IMR-90 (cell line): Measurements from ENCODE around the gene GADL1.

Source experiments
- MAFK ChIP-seq: IDR thresholded peaks from 2 replicates; pipeline ENCODE4 v1.6.1; 2012; ENCODE audit warnings: low read depth, low read length, improper control_type of control experiment
- NFE2L2 ChIP-seq: fragments of 150-350 bp; IDR thresholded peaks from 2 replicates; pipeline ENCODE4 v1.6.1; 2016; ENCODE audit warnings: low read depth, mild to moderate bottlenecking, low read length
- POLR2A ChIP-seq: IDR thresholded peaks from 2 replicates; pipeline ENCODE4 v1.6.1; 2012; ENCODE audit warnings: mild to moderate bottlenecking, low read depth, low read length
- RAD21 ChIP-seq: IDR thresholded peaks from 2 replicates; pipeline ENCODE4 v1.6.1; 2012; ENCODE audit warnings: low read length, improper control_type of control experiment
- TF ChIP-seq, protein P1 (sequence below): conservative IDR thresholded peaks from 2 replicates; pipeline ENCODE4 v1.5.1; 2012; ENCODE audit warnings: mild to moderate bottlenecking, low read depth, low read length, improper control_type of control experiment

DNA sequence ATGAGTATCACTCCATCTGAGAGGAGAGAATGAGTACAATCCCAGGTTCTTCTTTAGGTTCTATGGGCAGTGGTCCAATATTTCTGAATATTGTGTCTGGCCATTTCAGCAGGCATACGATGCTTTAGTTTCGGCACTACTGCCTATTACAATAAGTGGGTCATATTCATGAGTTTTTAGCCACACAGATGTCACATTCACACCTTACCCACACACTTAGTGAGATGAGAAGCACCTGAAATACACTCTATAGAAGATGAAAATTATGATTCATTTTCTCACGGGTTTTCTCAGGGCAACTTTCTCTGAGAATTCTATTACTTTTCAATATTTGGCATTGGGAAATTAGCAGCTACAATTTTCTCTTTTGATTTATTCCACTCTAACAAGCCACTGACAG, 155.9 kb downstream of the GADL1 start:
- TF ChIP-seq POLR2A (no peak), RAD21 (no peak), MAFK (no peak), NFE2L2 (no peak)
- TF ChIP-seq, protein P1, sequence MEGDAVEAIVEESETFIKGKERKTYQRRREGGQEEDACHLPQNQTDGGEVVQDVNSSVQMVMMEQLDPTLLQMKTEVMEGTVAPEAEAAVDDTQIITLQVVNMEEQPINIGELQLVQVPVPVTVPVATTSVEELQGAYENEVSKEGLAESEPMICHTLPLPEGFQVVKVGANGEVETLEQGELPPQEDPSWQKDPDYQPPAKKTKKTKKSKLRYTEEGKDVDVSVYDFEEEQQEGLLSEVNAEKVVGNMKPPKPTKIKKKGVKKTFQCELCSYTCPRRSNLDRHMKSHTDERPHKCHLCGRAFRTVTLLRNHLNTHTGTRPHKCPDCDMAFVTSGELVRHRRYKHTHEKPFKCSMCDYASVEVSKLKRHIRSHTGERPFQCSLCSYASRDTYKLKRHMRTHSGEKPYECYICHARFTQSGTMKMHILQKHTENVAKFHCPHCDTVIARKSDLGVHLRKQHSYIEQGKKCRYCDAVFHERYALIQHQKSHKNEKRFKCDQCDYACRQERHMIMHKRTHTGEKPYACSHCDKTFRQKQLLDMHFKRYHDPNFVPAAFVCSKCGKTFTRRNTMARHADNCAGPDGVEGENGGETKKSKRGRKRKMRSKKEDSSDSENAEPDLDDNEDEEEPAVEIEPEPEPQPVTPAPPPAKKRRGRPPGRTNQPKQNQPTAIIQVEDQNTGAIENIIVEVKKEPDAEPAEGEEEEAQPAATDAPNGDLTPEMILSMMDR = no peak
